Measurements from ENCODE around the gene TMEM169. TPM values are rescaled to one million over a fixed set of nuclear protein-coding genes. Genes with fewer than 3 reads are reported as not detected.

Gene TMEM169
- polyA plus RNA-seq, 2 of the 4 experiments (the other 2 are of a cell fraction) = 0.54 to 0.81 TPM

DNA sequence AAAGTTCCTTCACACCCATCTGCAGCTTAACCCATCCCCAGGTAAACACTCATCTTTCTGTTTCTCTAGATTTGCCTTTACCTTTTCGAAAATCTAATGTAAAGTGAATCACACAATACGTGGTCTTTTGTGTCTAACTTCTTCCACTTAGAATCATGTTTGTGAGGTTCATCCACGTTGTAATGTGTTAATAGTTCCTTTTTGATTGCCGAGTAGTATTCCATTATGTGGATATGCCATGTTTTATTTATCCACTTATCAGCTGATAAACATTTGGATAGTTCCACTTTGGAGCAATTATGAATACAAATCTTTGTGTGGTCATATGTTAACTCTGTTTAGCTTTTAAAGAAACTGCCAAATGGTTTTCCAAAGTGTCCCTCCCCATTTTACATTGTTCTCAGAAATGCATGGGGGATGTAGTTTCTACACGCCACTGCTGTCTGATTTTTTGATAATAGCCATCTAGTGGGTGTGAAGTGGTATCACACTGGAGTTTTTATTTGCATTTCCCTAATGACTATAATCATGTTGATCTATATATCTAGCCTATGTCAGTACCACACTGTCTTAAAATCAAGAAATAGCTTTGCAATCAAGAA is 22.4 kb upstream of the TMEM169 start:
- Histone ChIP-seq H3K4me1 (peaks cover 34% of the 10 kb centered on the region), H3K4me2 (no peak overlapping the region), H3K9me3 (no peaks in the 10 kb centered on the region), H3K4me3 (no peak overlapping the region), H3K27ac (no peak overlapping the region; a peak in 1 of 6 replicates)
- ATAC-seq = no peak
- no peak for FAIRE-seq
- 93% methylated on average over 5 of the region's 5 CpGs for WGBS (ENCODE audit: missing lambda C conversion rate)
- POLR2A ChIA-PET = no interaction called here
- CTCF ChIA-PET = interaction anchor here (1.9 kb wide), 1 partner anchor 25 kb away, joined by 7 read pairs; no protein-coding TSS in a partner anchor
- TF ChIP-seq HOXB13 (CRISPR knock-in tag; IDR thresholded peaks at IDR 0.05; ENCODE audit: low read depth) (no peak), HDAC2 (IDR thresholded peaks at IDR 0.05) (0 out of 2 replicates have a peak, but pooled peaks have one; percentile 32), ZSCAN20 (CRISPR knock-in tag; IDR thresholded peaks at IDR 0.05) (no peak), CEBPB (IDR thresholded peaks at IDR 0.05) (no peak), POLR2A (IDR thresholded peaks at IDR 0.05; ENCODE audit: low read length) (no peak), KDM1A (IDR thresholded peaks at IDR 0.05; ENCODE audit: low read depth) (peak; percentile 92), CHD4 (IDR thresholded peaks at IDR 0.05; ENCODE audit: borderline replicate concordance) (no peak)
- TF ChIP-seq, protein P1, sequence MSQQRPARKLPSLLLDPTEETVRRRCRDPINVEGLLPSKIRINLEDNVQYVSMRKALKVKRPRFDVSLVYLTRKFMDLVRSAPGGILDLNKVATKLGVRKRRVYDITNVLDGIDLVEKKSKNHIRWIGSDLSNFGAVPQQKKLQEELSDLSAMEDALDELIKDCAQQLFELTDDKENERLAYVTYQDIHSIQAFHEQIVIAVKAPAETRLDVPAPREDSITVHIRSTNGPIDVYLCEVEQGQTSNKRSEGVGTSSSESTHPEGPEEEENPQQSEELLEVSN (IDR thresholded peaks at IDR 0.05; ENCODE audit: borderline replicate concordance, low read depth) = no peak
- TF ChIP-seq, protein P2, sequence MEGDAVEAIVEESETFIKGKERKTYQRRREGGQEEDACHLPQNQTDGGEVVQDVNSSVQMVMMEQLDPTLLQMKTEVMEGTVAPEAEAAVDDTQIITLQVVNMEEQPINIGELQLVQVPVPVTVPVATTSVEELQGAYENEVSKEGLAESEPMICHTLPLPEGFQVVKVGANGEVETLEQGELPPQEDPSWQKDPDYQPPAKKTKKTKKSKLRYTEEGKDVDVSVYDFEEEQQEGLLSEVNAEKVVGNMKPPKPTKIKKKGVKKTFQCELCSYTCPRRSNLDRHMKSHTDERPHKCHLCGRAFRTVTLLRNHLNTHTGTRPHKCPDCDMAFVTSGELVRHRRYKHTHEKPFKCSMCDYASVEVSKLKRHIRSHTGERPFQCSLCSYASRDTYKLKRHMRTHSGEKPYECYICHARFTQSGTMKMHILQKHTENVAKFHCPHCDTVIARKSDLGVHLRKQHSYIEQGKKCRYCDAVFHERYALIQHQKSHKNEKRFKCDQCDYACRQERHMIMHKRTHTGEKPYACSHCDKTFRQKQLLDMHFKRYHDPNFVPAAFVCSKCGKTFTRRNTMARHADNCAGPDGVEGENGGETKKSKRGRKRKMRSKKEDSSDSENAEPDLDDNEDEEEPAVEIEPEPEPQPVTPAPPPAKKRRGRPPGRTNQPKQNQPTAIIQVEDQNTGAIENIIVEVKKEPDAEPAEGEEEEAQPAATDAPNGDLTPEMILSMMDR (IDR thresholded peaks at IDR 0.05) = no peak
- TF ChIP-seq, protein P3, sequence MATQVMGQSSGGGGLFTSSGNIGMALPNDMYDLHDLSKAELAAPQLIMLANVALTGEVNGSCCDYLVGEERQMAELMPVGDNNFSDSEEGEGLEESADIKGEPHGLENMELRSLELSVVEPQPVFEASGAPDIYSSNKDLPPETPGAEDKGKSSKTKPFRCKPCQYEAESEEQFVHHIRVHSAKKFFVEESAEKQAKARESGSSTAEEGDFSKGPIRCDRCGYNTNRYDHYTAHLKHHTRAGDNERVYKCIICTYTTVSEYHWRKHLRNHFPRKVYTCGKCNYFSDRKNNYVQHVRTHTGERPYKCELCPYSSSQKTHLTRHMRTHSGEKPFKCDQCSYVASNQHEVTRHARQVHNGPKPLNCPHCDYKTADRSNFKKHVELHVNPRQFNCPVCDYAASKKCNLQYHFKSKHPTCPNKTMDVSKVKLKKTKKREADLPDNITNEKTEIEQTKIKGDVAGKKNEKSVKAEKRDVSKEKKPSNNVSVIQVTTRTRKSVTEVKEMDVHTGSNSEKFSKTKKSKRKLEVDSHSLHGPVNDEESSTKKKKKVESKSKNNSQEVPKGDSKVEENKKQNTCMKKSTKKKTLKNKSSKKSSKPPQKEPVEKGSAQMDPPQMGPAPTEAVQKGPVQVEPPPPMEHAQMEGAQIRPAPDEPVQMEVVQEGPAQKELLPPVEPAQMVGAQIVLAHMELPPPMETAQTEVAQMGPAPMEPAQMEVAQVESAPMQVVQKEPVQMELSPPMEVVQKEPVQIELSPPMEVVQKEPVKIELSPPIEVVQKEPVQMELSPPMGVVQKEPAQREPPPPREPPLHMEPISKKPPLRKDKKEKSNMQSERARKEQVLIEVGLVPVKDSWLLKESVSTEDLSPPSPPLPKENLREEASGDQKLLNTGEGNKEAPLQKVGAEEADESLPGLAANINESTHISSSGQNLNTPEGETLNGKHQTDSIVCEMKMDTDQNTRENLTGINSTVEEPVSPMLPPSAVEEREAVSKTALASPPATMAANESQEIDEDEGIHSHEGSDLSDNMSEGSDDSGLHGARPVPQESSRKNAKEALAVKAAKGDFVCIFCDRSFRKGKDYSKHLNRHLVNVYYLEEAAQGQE (IDR thresholded peaks at IDR 0.05) = no peak
- TF ChIP-seq, protein P4, sequence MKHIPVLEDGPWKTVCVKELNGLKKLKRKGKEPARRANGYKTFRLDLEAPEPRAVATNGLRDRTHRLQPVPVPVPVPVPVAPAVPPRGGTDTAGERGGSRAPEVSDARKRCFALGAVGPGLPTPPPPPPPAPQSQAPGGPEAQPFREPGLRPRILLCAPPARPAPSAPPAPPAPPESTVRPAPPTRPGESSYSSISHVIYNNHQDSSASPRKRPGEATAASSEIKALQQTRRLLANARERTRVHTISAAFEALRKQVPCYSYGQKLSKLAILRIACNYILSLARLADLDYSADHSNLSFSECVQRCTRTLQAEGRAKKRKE (CRISPR knock-in tag; IDR thresholded peaks at IDR 0.05; ENCODE audit: low read depth) = no peak
- TF ChIP-seq, protein P5, sequence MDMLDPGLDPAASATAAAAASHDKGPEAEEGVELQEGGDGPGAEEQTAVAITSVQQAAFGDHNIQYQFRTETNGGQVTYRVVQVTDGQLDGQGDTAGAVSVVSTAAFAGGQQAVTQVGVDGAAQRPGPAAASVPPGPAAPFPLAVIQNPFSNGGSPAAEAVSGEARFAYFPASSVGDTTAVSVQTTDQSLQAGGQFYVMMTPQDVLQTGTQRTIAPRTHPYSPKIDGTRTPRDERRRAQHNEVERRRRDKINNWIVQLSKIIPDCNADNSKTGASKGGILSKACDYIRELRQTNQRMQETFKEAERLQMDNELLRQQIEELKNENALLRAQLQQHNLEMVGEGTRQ (IDR thresholded peaks at IDR 0.05) = no peak
- peak in 1 of 2 experiments; percentile 18 for DNase-seq (ENCODE audit: low read depth in 1 of 2, low spot score in 1 of 2)

DNA sequence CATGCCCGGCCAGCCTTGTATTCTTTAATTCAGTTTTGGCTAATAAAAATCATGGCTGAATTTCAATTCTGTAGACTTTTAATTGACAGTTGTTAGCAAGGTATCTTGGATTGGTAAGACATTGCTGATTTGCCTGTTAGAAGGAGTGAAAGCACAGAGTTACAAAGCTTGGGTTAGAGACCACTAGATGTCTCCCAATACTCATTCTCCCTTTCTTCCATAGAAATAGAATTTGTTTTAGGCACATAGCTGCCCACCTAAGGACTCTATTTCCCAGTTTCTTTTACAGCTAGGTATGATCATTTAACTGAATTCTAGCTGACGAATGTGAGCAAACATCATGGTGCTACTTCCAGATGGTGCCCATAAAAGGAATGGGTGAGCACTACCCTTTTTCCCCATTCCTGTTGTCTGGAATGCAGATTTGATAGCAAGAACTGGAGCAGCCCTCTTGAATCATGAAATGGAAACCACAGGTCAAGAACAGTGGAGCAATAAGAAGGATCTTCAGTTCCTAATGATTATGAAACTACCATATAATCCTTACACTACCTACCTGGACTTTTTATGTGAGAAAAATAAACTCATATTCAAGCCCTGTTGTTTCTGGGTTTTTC is 17.6 kb upstream of the TMEM169 start:
- FAIRE-seq = no peak
- no peak overlapping the region for H3K4me2 ChIP-seq

More for the DNA sequence above, 17.6 kb upstream of the TMEM169 start:
- ChIA-PET CTCF (interaction anchor here (0.7 to 0.9 kb wide), 2 partner anchors 30 to 1721 kb away, joined by 3 read pairs; no protein-coding TSS in a partner anchor), POLR2A (no interaction called here)
- peaks cover 17% of the 10 kb centered on the region; the same call in 2 of the 3 replicates for H3K4me1 ChIP-seq
- TF ChIP-seq RAD21 (conservative IDR thresholded peaks at IDR 0.05 in 1 of 2, IDR thresholded peaks at IDR 0.05 in 1 of 2) (peak; percentile 43 to 47; a peak in 4 of 5 replicates), NPAS2 (CRISPR knock-in tag; IDR thresholded peaks at IDR 0.05; ENCODE audit: borderline replicate concordance) (no peak)
- TF ChIP-seq, protein P2 (IDR thresholded peaks at IDR 0.05) = peak; percentile 37; the same call in 2 of the 3 replicates
- H3K27ac ChIP-seq = no peak overlapping the region
- DNase-seq (ENCODE audit: low read depth in 1 of 2, low spot score in 1 of 2) (no peak), ATAC-seq (peak in 1 of 2 experiments; percentile 38; a peak in 1 of 6 replicates)
- H3K9me3 ChIP-seq = no peaks in the 10 kb centered on the region
- no peak overlapping the region for H3K4me3 ChIP-seq
- WGBS (ENCODE audit: missing lambda C conversion rate) = 79% methylated on average over 2 of the region's 2 CpGs
